Measurements from ENCODE around the gene TMEM238. TPM values are rescaled to one million over a fixed set of nuclear protein-coding genes. Genes with fewer than 3 reads are reported as not detected.

Gene TMEM238
- total and polyA plus RNA-seq, 2 donors (not counting 3 experiments of a cell fraction or from before 2014, with no cell fraction given) = 0.18 to 0.35 TPM

- Histone ChIP-seq H3K4me3 (replicated peaks in 1 of 3; ENCODE audit: insufficient read depth in 1 of 3, low read depth in 1 of 3, low read length in 3 of 3) (peak within 1 kb of the TSS; percentile 8 to 26 (median 22)), H3K36me3 (ENCODE audit: control insufficient read depth in 2 of 2, extremely low read depth in 1 of 2, insufficient read depth in 2 of 2, low read length in 2 of 2) (no peaks in the 10 kb centered on the region), H3K9ac (replicated peaks; ENCODE audit: extremely low read depth, insufficient read depth, low read length) (no peak within 1 kb of the TSS), H3K79me2 (ENCODE audit: control insufficient read depth, insufficient read depth, low read length) (no peaks in the 10 kb centered on the region), H4K20me1 (replicated peaks; ENCODE audit: control insufficient read depth, extremely low read depth, insufficient read depth, low read length) (no peaks in the 10 kb centered on the region), H3K27ac (ENCODE audit: insufficient read depth, low read depth, low read length) (no peak within 1 kb of the TSS), H3K9me3 (replicated peaks; ENCODE audit: control insufficient read depth, insufficient read depth, low read length) (no peaks in the 10 kb centered on the region), H3K4me2 (ENCODE audit: insufficient read depth, low read length) (peak within 1 kb of the TSS; percentile 73), H3K4me1 (ENCODE audit: control insufficient read depth, extremely low read depth, insufficient read depth, low read length) (peaks cover 4% of the 10 kb centered on the region), H3K27me3 (ENCODE audit: control insufficient read depth in 2 of 2, insufficient read depth in 2 of 2, low read length in 2 of 2) (peaks cover 26 to 31% of the 10 kb centered on the region in 2 experiments), H2AFZ (ENCODE audit: low read depth, low read length) (peak within 1 kb of the TSS; percentile 84), H3K9me1 (replicated peaks; ENCODE audit: control insufficient read depth, extremely low read depth, insufficient read depth, low read length) (no peaks in the 10 kb centered on the region)
- intact Hi-C loops (cut with micrococcal nuclease) = no loop called here
- DNase-seq (ENCODE audit: low read depth, low spot score) (no peak), FAIRE-seq (no peak)
- no TSS peak for BruUV-seq (replicated peaks)
- CTCF ChIA-PET = interaction anchor here (0.6 to 0.9 kb wide), 2 partner anchors 10 to 209 kb away, joined by 3 to 4 read pairs; no protein-coding TSS in a partner anchor
- dilution Hi-C loops (cut with MboI; ENCODE audit: extremely low pct_ligation_motif_present, low sequenced_read_pairs) = no loop called here
- TF ChIP-seq MYC (IDR thresholded peaks at IDR 0.05; ENCODE audit: low read depth, low read length) = no peak
- TF ChIP-seq POLR2AphosphoS5 (IDR thresholded peaks at IDR 0.05; ENCODE audit: insufficient read depth, low read depth, low read length) = no peak
- no peak for TF ChIP-seq POLR2A (IDR thresholded peaks at IDR 0.05; ENCODE audit: low read depth, low read length)
- TF ChIP-seq CTCF (IDR thresholded peaks at IDR 0.05; ENCODE audit: extremely low read depth in 1 of 2, insufficient read depth in 1 of 2, low read depth in 1 of 2, low read length in 2 of 2) = no peak
- no peak for TF ChIP-seq JUN (IDR thresholded peaks at IDR 0.05; ENCODE audit: borderline replicate concordance, insufficient read depth, insufficient read length, low read depth)
- TF ChIP-seq FOS (IDR thresholded peaks at IDR 0.05; ENCODE audit: borderline replicate concordance, insufficient read depth, low read length) = no peak
- POLR2A ChIA-PET = no interaction called here
These were observed 29.3 kb downstream of the TMEM238 start, which contains the start of gene COX6B2 for GRCh38 chr19:55354698-55355212. COX6B2 (minus strand) TSS chr19:55354719; CDS start chr19:55354521, 198 bp downstream.
